K562 (cell line): ENCODE measurements around the gene DNAJC17. TPM values are rescaled to one million over a fixed set of nuclear protein-coding genes. Genes with fewer than 3 reads are reported as not detected.
A peak's percentile ranks its signal among the peaks of the same experiment; 100 is the strongest.

Experiments
- FOXA3 ChIP-seq, 2 experiments: fragments of 450-650 bp in 1 of 2; sonication (generic) in 1 of 2; formaldehyde crosslinking; IDR thresholded peaks in 1 of 2; conservative IDR thresholded peaks in 1 of 2; 2 replicates each; pipeline versions ENCODE4 v1.4.0 to v1.8.0; 2020 to 2022; ENCODE audit warnings: mild to moderate bottlenecking in 2 of 2, missing genetic modification reagents in 1 of 2
- MTA3 ChIP-seq: fragments of 450-650 bp; formaldehyde crosslinking; IDR thresholded peaks from 2 replicates; pipeline ENCODE4 v1.6.1; 2017; ENCODE audit warnings: mild to moderate bottlenecking, borderline replicate concordance
- RNF2 ChIP-seq: sonication (generic); IDR thresholded peaks from 2 replicates; pipeline ENCODE4 v1.6.1; 2016
- TFAP4 ChIP-seq: sonication (generic); formaldehyde crosslinking; IDR thresholded peaks from 2 replicates; pipeline ENCODE4 v1.8.0; 2022; ENCODE audit warnings: missing genetic modification reagents, mild to moderate bottlenecking, moderate library complexity, borderline replicate concordance
- YY1 ChIP-seq, 3 experiments: IDR thresholded peaks; 2 replicates each; pipeline ENCODE4 v1.6.1; 2011; ENCODE audit warnings: low read length in 2 of 3, mild to moderate bottlenecking in 2 of 3, moderate library complexity in 2 of 3, borderline replicate concordance in 1 of 3, control low read depth in 1 of 3, low read depth in 1 of 3; ENCODE audit not compliant: insufficient read depth in 3 of 3, insufficient replicate concordance in 2 of 3, control insufficient read depth in 1 of 3, insufficient read length in 1 of 3; ENCODE audit errors: extremely low read depth in 1 of 3
- ZBTB8A ChIP-seq: fragments of 450-650 bp; IDR thresholded peaks from 2 replicates; pipeline ENCODE4 v1.6.1; 2018; ENCODE audit warnings: mild to moderate bottlenecking, moderate library complexity; ENCODE audit not compliant: partially characterized antibody
- ZNF239 ChIP-seq: fragments of 250-450 bp; sonication (Bioruptor Pico); IDR thresholded peaks from 2 replicates; pipeline ENCODE4 v1.4.0; 2020; ENCODE audit warnings: mild to moderate bottlenecking
- ZNF740 ChIP-seq, 3 experiments: fragments of 200-800 bp in 1 of 3; sonication (Bioruptor generic) in 1 of 3; sonication (generic) in 1 of 3; formaldehyde crosslinking in 1 of 3; IDR thresholded peaks; 2 replicates each; pipeline versions ENCODE4 v1.6.1 to v1.8.0; 2016 to 2022; ENCODE audit warnings: mild to moderate bottlenecking in 2 of 3, missing compliant biosample characterization in 2 of 3, missing genetic modification characterization in 2 of 3, missing genetic modification reagents in 1 of 3
- ZZZ3 ChIP-seq: fragments of 450-650 bp; IDR thresholded peaks from 2 replicates; pipeline ENCODE4 v1.6.1; 2016; ENCODE audit warnings: antibody characterized with exemption, mild to moderate bottlenecking, moderate library complexity
- polyA plus RNA-seq, 8 experiments: library from polyadenylated mRNA; depleted of rRNA in 4 of 8; stranded (reverse) in 5 of 8; unstranded in 3 of 8; fragments of >200 nt; fragmentation: Nextera tagmentation in 2 of 8; fragmentation: Illumina TruSeq in 1 of 8; extraction: Ambion mirVana in 2 of 8; extraction: Trizol in 1 of 8; gene quantifications; 2 replicates each; pipeline versions ENCODE4 v1.2.1 to v1.2.3, GENCODE V29; 2011 to 2014; ENCODE audit warnings: inconsistent platforms in 1 of 8, missing spikeins in 1 of 8
- total RNA-seq, 7 experiments: library from RNA; depleted of rRNA in 6 of 7; stranded (reverse); fragments of >200 nt in 6 of 7; fragmentation: Illumina TruSeq in 2 of 7; extraction: Trizol in 2 of 7; gene quantifications; 2 replicates each; pipeline versions ENCODE4 v1.2.1 to v1.2.3, GENCODE V29; 2011 to 2021; ENCODE audit warnings: low replicate concordance in 1 of 7
- TF ChIP-seq, protein P1 (sequence below): sonication (generic); formaldehyde crosslinking; IDR thresholded peaks from 2 replicates; pipeline ENCODE4 v1.8.0; 2022; ENCODE audit warnings: mild to moderate bottlenecking, missing genetic modification reagents, borderline replicate concordance
- TF ChIP-seq, protein P2 (sequence below): sonication (generic); formaldehyde crosslinking; IDR thresholded peaks from 2 replicates; pipeline ENCODE4 v1.8.1; 2023; ENCODE audit warnings: mild to moderate bottlenecking, missing genetic modification reagents
- TF ChIP-seq, protein P3 (sequence below): fragments of 250-450 bp; sonication (Bioruptor Pico); IDR thresholded peaks from 2 replicates; pipeline ENCODE4 v1.4.0; 2020; ENCODE audit warnings: mild to moderate bottlenecking, moderate library complexity
- TF ChIP-seq, protein P4 (sequence below): fragments of 450-650 bp; IDR thresholded peaks from 2 replicates; pipeline ENCODE4 v1.6.1; 2014; ENCODE audit warnings: low read depth, mild to moderate bottlenecking, moderate library complexity, borderline replicate concordance

Gene DNAJC17
- total and polyA plus RNA-seq, 9 of the 15 experiments (the other 6 are each of a cell fraction or from before 2014, with no cell fraction given): 2.4 to 79.4 (median 44.2) TPM

DNA sequence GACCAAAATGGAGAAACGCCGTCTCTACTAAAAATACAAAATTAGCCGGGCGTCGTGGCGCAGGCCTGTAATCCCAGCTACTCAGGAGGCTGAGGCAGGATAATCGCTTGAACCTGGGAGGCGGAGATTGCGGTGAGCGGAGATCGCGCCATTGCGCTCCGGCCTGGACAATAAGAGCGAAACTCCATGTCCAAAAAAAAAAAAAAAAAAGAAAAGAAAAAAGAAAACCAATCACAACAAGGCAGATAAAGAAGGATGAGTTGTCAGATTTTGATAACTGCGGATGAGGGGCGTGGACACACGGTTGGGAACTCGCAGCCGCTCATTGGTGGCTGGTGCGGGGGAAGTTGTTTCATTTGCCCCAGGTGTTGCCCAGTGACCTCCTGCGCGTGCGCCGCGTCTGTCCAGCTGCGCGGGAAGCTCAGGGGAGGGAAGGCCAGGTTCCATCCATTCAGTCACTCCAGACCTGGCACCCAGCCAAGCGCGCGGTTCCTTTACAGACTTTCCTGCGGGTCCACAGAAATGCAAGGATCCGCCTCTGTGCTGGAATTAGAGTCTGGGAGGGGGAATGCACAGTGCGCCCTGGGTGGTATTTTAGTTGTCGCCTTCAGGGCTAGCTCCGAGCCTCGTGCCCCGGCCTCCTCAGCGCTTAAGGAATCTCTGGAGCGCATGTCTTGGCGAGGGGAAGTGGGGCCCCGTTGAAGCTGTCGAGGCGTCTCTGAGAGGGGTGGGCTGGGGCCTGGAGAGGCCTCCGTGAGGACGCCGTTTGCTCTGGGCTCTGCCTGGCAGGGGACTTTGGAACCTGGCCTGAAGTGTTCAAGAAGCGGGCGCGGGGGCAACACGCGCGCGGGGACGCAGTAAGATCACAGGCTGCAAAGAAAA, 44.1 kb downstream of the DNAJC17 start (continued):
- TF ChIP-seq, protein P1, sequence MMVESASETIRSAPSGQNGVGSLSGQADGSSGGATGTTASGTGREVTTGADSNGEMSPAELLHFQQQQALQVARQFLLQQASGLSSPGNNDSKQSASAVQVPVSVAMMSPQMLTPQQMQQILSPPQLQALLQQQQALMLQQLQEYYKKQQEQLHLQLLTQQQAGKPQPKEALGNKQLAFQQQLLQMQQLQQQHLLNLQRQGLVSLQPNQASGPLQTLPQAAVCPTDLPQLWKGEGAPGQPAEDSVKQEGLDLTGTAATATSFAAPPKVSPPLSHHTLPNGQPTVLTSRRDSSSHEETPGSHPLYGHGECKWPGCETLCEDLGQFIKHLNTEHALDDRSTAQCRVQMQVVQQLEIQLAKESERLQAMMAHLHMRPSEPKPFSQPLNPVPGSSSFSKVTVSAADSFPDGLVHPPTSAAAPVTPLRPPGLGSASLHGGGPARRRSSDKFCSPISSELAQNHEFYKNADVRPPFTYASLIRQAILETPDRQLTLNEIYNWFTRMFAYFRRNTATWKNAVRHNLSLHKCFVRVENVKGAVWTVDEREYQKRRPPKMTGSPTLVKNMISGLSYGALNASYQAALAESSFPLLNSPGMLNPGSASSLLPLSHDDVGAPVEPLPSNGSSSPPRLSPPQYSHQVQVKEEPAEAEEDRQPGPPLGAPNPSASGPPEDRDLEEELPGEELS (CRISPR knock-in tag): peak; percentile 84
- TF ChIP-seq FOXA3 (CRISPR knock-in tag; conservative IDR thresholded peaks at IDR 0.05 in 1 of 2, IDR thresholded peaks at IDR 0.05 in 1 of 2) (peak in 1 of 2 experiments; percentile 55; a peak in 1 of 4 replicates), ZNF740 (CRISPR knock-in tag; IDR thresholded peaks at IDR 0.05) (no peak), ZNF740 (tag; IDR thresholded peaks at IDR 0.05) (no peak), TFAP4 (CRISPR knock-in tag) (peak; percentile 82; the same call in 1 of the 2 replicates), RNF2 (peak; percentile 48; the same call in 1 of the 2 replicates), MTA3 (peak; percentile 31; the same call in 1 of the 2 replicates), ZNF239 (CRISPR knock-in tag) (no peak), ZBTB8A (no peak), YY1 (IDR thresholded peaks at IDR 0.05; ENCODE audit: borderline replicate concordance in 1 of 3, control insufficient read depth in 1 of 3, extremely low read depth in 1 of 3, insufficient read depth in 3 of 3, insufficient read length in 1 of 3, insufficient replicate concordance in 2 of 3, low read depth in 1 of 3, low read length in 2 of 3) (peak in 1 of 3 experiments; percentile 7), ZZZ3 (no peak)
- TF ChIP-seq, protein P2, sequence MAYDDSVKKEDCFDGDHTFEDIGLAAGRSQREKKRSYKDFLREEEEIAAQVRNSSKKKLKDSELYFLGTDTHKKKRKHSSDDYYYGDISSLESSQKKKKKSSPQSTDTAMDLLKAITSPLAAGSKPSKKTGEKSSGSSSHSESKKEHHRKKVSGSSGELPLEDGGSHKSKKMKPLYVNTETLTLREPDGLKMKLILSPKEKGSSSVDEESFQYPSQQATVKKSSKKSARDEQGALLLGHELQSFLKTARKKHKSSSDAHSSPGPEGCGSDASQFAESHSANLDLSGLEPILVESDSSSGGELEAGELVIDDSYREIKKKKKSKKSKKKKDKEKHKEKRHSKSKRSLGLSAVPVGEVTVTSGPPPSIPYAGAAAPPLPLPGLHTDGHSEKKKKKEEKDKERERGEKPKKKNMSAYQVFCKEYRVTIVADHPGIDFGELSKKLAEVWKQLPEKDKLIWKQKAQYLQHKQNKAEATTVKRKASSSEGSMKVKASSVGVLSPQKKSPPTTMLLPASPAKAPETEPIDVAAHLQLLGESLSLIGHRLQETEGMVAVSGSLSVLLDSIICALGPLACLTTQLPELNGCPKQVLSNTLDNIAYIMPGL (CRISPR knock-in tag): 0 out of 2 replicates have a peak, but pooled peaks have one; percentile 16
- TF ChIP-seq, protein P3, sequence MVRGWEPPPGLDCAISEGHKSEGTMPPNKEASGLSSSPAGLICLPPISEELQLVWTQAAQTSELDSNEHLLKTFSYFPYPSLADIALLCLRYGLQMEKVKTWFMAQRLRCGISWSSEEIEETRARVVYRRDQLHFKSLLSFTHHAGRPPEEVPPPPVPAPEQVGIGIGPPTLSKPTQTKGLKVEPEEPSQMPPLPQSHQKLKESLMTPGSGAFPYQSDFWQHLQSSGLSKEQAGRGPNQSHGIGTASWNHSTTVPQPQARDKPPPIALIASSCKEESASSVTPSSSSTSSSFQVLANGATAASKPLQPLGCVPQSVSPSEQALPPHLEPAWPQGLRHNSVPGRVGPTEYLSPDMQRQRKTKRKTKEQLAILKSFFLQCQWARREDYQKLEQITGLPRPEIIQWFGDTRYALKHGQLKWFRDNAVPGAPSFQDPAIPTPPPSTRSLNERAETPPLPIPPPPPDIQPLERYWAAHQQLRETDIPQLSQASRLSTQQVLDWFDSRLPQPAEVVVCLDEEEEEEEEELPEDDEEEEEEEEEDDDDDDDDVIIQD (CRISPR knock-in tag): 0 out of 2 replicates have a peak, but pooled peaks have one; percentile 7
- TF ChIP-seq, protein P4, sequence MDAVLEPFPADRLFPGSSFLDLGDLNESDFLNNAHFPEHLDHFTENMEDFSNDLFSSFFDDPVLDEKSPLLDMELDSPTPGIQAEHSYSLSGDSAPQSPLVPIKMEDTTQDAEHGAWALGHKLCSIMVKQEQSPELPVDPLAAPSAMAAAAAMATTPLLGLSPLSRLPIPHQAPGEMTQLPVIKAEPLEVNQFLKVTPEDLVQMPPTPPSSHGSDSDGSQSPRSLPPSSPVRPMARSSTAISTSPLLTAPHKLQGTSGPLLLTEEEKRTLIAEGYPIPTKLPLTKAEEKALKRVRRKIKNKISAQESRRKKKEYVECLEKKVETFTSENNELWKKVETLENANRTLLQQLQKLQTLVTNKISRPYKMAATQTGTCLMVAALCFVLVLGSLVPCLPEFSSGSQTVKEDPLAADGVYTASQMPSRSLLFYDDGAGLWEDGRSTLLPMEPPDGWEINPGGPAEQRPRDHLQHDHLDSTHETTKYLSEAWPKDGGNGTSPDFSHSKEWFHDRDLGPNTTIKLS: peak; percentile 47; the same call in 1 of the 2 replicates
